CD4-positive, alpha-beta memory T cell (primary cell): ENCODE measurements around the gene DUSP7. TPM values are rescaled to one million over a fixed set of nuclear protein-coding genes. Genes with fewer than 3 reads are reported as not detected.
A peak's percentile ranks its signal among the peaks of the same experiment; 100 is the strongest.

Source experiments
- CTCF ChIA-PET: fragments of 350-600 bp; sonication (Branson Sonifier 250); formaldehyde crosslinking; loops from one replicate; lab custom pipeline; 2021; ENCODE audit warnings: inconsistent platforms; ENCODE audit not compliant: partially characterized antibody; lab: Charles Lee
- POLR2A ChIA-PET: fragments of 350-600 bp; sonication (Branson Sonifier 250); formaldehyde crosslinking; loops from one replicate; lab custom pipeline; 2021; ENCODE audit not compliant: partially characterized antibody; lab: Charles Lee
- DNase-seq, 5 donors: peaks; one replicate each; pipeline versions ENCODE4 v3.0.0 to v3.0.0-alpha.2; 2020 to 2022; ENCODE audit warnings: mixed read lengths in 1 of 5
- H3K27ac ChIP-seq: one replicate; pipeline ENCODE4 v1.7.0; 2013; ENCODE audit warnings: low read depth, low read length
- H3K27me3 ChIP-seq: 2 replicates; pipeline ENCODE4 v1.7.0; 2013; ENCODE audit warnings: mild to moderate bottlenecking, low read length, moderate library complexity; ENCODE audit not compliant: insufficient read depth
- H3K36me3 ChIP-seq: 2 replicates; pipeline ENCODE4 v1.7.0; 2013; ENCODE audit warnings: mild to moderate bottlenecking, low read length, moderate library complexity; ENCODE audit not compliant: insufficient read depth
- H3K4me1 ChIP-seq: 2 replicates; pipeline ENCODE4 v1.7.0; 2013; ENCODE audit warnings: mild to moderate bottlenecking, low read length, moderate library complexity; ENCODE audit not compliant: insufficient read depth
- H3K4me3 ChIP-seq, 2 donors: one replicate each; pipeline ENCODE4 v1.7.0; 2013; ENCODE audit warnings: low read length in 2 of 2, mild to moderate bottlenecking in 1 of 2
- H3K9me3 ChIP-seq, 2 donors: one replicate each; pipeline ENCODE4 v1.7.0; 2013; ENCODE audit warnings: low read length in 2 of 2, control low read depth in 1 of 2; ENCODE audit not compliant: control insufficient read depth in 1 of 2
- H3K27ac Mint-ChIP-seq, 7 donors: one replicate each; pipeline ENCODE4 v1.8.0; 2020 to 2021; ENCODE audit warnings: mixed read lengths in 7 of 7, mild to moderate bottlenecking in 6 of 7, inconsistent platforms in 3 of 7, moderate library complexity in 3 of 7
- H3K27me3 Mint-ChIP-seq, 2 donors: one replicate each; pipeline ENCODE4 v1.8.0; 2020 to 2021; ENCODE audit warnings: mixed read lengths in 2 of 2
- H3K36me3 Mint-ChIP-seq, 2 donors: one replicate each; pipeline ENCODE4 v1.8.0; 2020 to 2021; ENCODE audit warnings: mixed read lengths in 2 of 2, inconsistent platforms in 1 of 2, mild to moderate bottlenecking in 1 of 2
- H3K4me1 Mint-ChIP-seq, 4 donors: one replicate each; pipeline ENCODE4 v1.8.0; 2020 to 2021; ENCODE audit warnings: mixed read lengths in 4 of 4, mild to moderate bottlenecking in 1 of 4
- H3K4me3 Mint-ChIP-seq, 8 donors: one replicate each; pipeline ENCODE4 v1.8.0; 2020 to 2021; ENCODE audit warnings: mixed read lengths in 8 of 8, mild to moderate bottlenecking in 7 of 8, moderate library complexity in 6 of 8, inconsistent platforms in 3 of 8
- H3K9me3 Mint-ChIP-seq, 8 donors: one replicate each; pipeline ENCODE4 v1.8.0; 2020 to 2021; ENCODE audit warnings: mixed read lengths in 8 of 8, mild to moderate bottlenecking in 5 of 8, inconsistent platforms in 3 of 8, moderate library complexity in 1 of 8
- intact Hi-C: fragments of 100-400 bp; cut with micrococcal nuclease; formaldehyde crosslinking; loops from one replicate; pipeline ENCODE4 v1.15.1; 2023
- polyA plus RNA-seq, 2 donors: library from polyadenylated mRNA; unstranded; fragments of 300-500 nt; fragmentation: Illumina TruSeq; gene quantifications; one replicate each; pipeline ENCODE4 v1.2.3, GENCODE V29; 2021
- total RNA-seq, 2 experiments: library from RNA; stranded (reverse); gene quantifications; one replicate each; pipeline ENCODE4 v1.2.3, GENCODE V29; 2021

Gene DUSP7
- total and polyA plus RNA-seq, 4 experiments from 2014 or later = 2.8 to 44.7 (median 26.9) TPM

- peaks cover 77% of the 10 kb centered on the region for H3K4me1 ChIP-seq
- peak; percentile 18 to 72 (median 27) for DNase-seq
- Mint-ChIP-seq H3K27ac (peak overlapping the region; percentile 87 to 95 (median 93)), H3K36me3 (peaks cover 25 to 68% of the 10 kb centered on the region in 2 donors), H3K9me3 (peaks cover 0 to 2% (median 0%) of the 10 kb centered on the region in 8 donors), H3K4me1 (peaks cover 33 to 70% (median 54%) of the 10 kb centered on the region in 4 donors), H3K27me3 (no peaks in the 10 kb centered on the region), H3K4me3 (peak overlapping the region; percentile 81 to 92 (median 90))
- no peaks in the 10 kb centered on the region for H3K27me3 ChIP-seq
- peak overlapping the region; percentile 63 to 72 for H3K4me3 ChIP-seq
- intact Hi-C loops = loop anchor here (1.0 kb wide), 2 partner anchors 70 to 111 kb away; partner anchors contain the start of gene PARP3
- H3K36me3 ChIP-seq = peaks cover 27% of the 10 kb centered on the region
- peak overlapping the region; percentile 67 for H3K27ac ChIP-seq
- no peaks in the 10 kb centered on the region for H3K9me3 ChIP-seq
- ChIA-PET CTCF (interaction anchor here (0.7 to 6.7 kb wide), 16 partner anchors 9 to 178 kb away, joined by 3 to 97 read pairs (median 4); partner anchors contain the start of gene RRP9), POLR2A (interaction anchor here (0.6 to 3.5 kb wide), 17 partner anchors 9 to 1484 kb away, joined by 3 to 14 read pairs (median 4); partner anchors contain the start of genes ABHD14A, ABHD14B, ACY1 and HEMK1)
Measured at GRCh38 chr3:52052831-52053306, 3.5 kb downstream of the DUSP7 start.

- Mint-ChIP-seq H3K4me3 (peak overlapping the region in 7 of 8 donors; percentile 25 to 92 (median 90)), H3K27me3 (no peaks in the 10 kb centered on the region), H3K9me3 (peaks cover 0 to 2% (median 0%) of the 10 kb centered on the region in 8 donors), H3K36me3 (peaks cover 25 to 61% of the 10 kb centered on the region in 2 donors), H3K4me1 (peaks cover 33 to 72% (median 51%) of the 10 kb centered on the region in 4 donors), H3K27ac (peak overlapping the region; percentile 87 to 95 (median 93))
- H3K4me3 ChIP-seq = peak overlapping the region in 1 of 2 donors; percentile 72
- peaks cover 27% of the 10 kb centered on the region for H3K36me3 ChIP-seq
- H3K9me3 ChIP-seq = no peaks in the 10 kb centered on the region
- POLR2A ChIA-PET = interaction anchor here (1.3 to 3.5 kb wide), 2 partner anchors 10 to 77 kb away, joined by 3 to 10 read pairs; partner anchors contain the start of genes ABHD14A and ABHD14B
- H3K27me3 ChIP-seq = no peaks in the 10 kb centered on the region
- DNase-seq = no peak
- intact Hi-C loops = no loop called here
- H3K4me1 ChIP-seq = peaks cover 72% of the 10 kb centered on the region
- CTCF ChIA-PET = interaction anchor here (1.2 to 6.7 kb wide), 8 partner anchors 10 to 180 kb away, joined by 3 to 97 read pairs (median 6); no protein-coding TSS in a partner anchor
- H3K27ac ChIP-seq = peak overlapping the region; percentile 67
Measured at GRCh38 chr3:52051444-52051843, 4.9 kb downstream of the DUSP7 start.

DNA sequence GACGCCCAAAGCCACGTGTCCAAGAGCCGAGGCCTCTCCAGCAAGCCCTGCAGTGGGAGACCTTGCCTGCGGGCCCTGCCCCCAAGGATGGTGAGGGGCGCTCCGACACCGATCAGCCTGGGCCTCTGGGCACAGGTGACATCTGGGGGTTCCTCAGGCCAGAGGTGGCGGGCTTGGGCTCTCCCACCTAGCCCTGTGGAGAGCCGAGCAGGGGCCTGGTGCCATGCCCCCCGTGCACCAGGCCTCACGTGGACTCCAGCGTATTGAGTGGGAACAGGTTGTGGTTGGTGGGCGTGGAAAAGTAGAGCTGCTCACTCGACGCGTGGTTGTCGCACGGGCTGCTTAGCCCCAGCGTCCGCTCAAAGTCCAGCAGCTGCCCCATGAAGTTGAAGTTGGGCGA lies 5.8 kb downstream of the DUSP7 start:
- H3K9me3 Mint-ChIP-seq = peaks cover 0 to 2% (median 0%) of the 10 kb centered on the region in 8 donors
- H3K27me3 ChIP-seq = no peaks in the 10 kb centered on the region
- H3K4me1 Mint-ChIP-seq = peaks cover 33 to 79% (median 51%) of the 10 kb centered on the region in 4 donors
- ChIA-PET CTCF (interaction anchor here (1.0 kb wide), 2 partner anchors 14 to 108 kb away, joined by 3 to 5 read pairs; no protein-coding TSS in a partner anchor), POLR2A (interaction anchor here (1.3 kb wide), 1 partner anchor 9 kb away, joined by 3 read pairs; no protein-coding TSS in a partner anchor)
- peak overlapping the region in 3 of 8 donors; percentile 17 to 35 (median 22) for H3K4me3 Mint-ChIP-seq
- H3K36me3 Mint-ChIP-seq = peaks cover 25 to 61% of the 10 kb centered on the region in 2 donors
- no peaks in the 10 kb centered on the region for H3K9me3 ChIP-seq
- peaks cover 72% of the 10 kb centered on the region for H3K4me1 ChIP-seq
- H3K27ac Mint-ChIP-seq = peak overlapping the region in 6 of 7 donors; percentile 24 to 87 (median 64)
- H3K4me3 ChIP-seq = no peak overlapping the region
- no peak for DNase-seq
- H3K27me3 Mint-ChIP-seq = no peaks in the 10 kb centered on the region
- intact Hi-C loops = no loop called here
- H3K27ac ChIP-seq = peak overlapping the region; percentile 67
- peaks cover 27% of the 10 kb centered on the region for H3K36me3 ChIP-seq

- Histone ChIP-seq H3K27ac (peak overlapping the region; percentile 13), H3K4me1 (peaks cover 69% of the 10 kb centered on the region), H3K4me3 (no peak overlapping the region), H3K27me3 (no peaks in the 10 kb centered on the region), H3K9me3 (no peaks in the 10 kb centered on the region), H3K36me3 (peaks cover 27% of the 10 kb centered on the region)
- peaks cover 32 to 85% (median 52%) of the 10 kb centered on the region in 4 donors for H3K4me1 Mint-ChIP-seq
- DNase-seq = no peak
- peaks cover 0 to 2% (median 0%) of the 10 kb centered on the region in 8 donors for H3K9me3 Mint-ChIP-seq
- POLR2A ChIA-PET = no interaction called here
- H3K4me3 Mint-ChIP-seq = peak overlapping the region in 2 of 8 donors; percentile 35 to 39
- CTCF ChIA-PET = no interaction called here
- H3K27me3 Mint-ChIP-seq = no peaks in the 10 kb centered on the region
- peak overlapping the region in 6 of 7 donors; percentile 77 to 91 (median 78) for H3K27ac Mint-ChIP-seq
- peaks cover 25 to 55% of the 10 kb centered on the region in 2 donors for H3K36me3 Mint-ChIP-seq
- intact Hi-C loops = no loop called here
Measured at GRCh38 chr3:52049503-52049902, 6.9 kb downstream of the DUSP7 start.

DNA sequence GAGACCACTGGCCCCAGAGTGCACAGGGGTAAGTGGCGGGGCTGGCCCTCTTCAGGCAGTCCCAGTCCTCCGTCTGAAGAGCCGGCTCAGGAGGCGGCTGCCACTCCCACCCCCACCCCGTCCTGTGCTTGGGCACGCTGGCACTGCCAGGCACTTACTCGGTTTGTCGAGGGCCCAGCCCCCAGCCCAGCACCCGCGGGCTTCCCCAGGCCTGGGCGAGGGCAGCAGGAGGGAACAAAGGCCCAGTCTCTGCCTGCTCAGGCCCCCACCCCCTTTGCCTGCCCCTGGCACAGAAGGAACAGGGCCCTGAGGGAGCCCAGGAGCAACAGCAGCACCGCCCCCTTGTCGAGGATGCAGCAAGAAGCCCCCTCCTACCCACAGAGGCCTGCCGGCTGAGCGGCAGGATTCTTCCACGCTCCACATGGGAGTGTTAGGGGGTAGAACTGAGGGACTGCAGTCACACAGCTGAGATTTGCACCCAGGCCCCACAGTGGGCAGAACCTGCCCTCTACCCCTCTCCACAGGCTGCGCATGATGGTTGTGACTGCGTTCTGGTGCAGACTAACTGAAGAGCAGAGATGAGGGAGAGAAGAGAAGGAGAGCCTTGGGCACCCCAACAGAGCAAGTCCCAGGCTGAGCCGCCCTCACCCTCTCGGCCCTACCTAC lies 8.9 kb downstream of the DUSP7 start:
- Histone ChIP-seq H3K27ac (no peak overlapping the region), H3K27me3 (no peaks in the 10 kb centered on the region), H3K4me1 (peaks cover 48% of the 10 kb centered on the region), H3K9me3 (no peaks in the 10 kb centered on the region), H3K36me3 (peaks cover 27% of the 10 kb centered on the region), H3K4me3 (no peak overlapping the region)
- no peaks in the 10 kb centered on the region for H3K27me3 Mint-ChIP-seq
- ChIA-PET CTCF (no interaction called here), POLR2A (no interaction called here)
- H3K36me3 Mint-ChIP-seq = peaks cover 17 to 36% of the 10 kb centered on the region in 2 donors
- H3K4me3 Mint-ChIP-seq = no peak overlapping the region
- intact Hi-C loops = no loop called here
- peaks cover 17 to 69% (median 34%) of the 10 kb centered on the region in 4 donors for H3K4me1 Mint-ChIP-seq
- H3K9me3 Mint-ChIP-seq = peaks cover 0 to 2% (median 0%) of the 10 kb centered on the region in 8 donors
- H3K27ac Mint-ChIP-seq = peak overlapping the region in 2 of 7 donors; percentile 15 to 41
- no peak for DNase-seq

DNA sequence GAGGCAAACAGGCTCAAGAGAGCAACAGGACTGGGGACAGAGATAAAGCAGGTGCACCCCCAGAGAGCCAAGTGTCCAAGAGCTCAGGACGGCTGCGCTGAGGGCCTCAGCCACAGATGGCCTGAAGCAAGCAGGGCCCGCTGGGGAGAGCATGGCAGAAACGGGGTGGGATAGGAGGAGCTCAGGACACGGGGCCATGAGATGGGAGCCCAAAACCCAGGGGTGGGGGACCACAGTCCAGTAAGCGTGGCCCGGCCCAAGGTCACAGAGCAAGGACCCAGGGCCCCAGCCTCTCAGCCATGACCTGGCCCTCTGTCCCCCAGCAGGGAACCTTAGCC lies 9.5 kb downstream of the DUSP7 start:
- Histone ChIP-seq H3K4me3 (no peak overlapping the region), H3K27ac (no peak overlapping the region), H3K36me3 (peaks cover 27% of the 10 kb centered on the region), H3K9me3 (no peaks in the 10 kb centered on the region), H3K27me3 (no peaks in the 10 kb centered on the region), H3K4me1 (peaks cover 43% of the 10 kb centered on the region)
- CTCF ChIA-PET = interaction anchor here (0.9 kb wide), 1 partner anchor 12 kb away, joined by 3 read pairs; no protein-coding TSS in a partner anchor
- H3K27ac Mint-ChIP-seq = peak overlapping the region in 5 of 7 donors; percentile 26 to 73 (median 60)
- peak overlapping the region in 1 of 8 donors; percentile 43 for H3K4me3 Mint-ChIP-seq
- intact Hi-C loops = no loop called here
- H3K4me1 Mint-ChIP-seq = peaks cover 15 to 68% (median 33%) of the 10 kb centered on the region in 4 donors
- peaks cover 0 to 2% (median 0%) of the 10 kb centered on the region in 8 donors for H3K9me3 Mint-ChIP-seq
- H3K36me3 Mint-ChIP-seq = peaks cover 13 to 32% of the 10 kb centered on the region in 2 donors
- POLR2A ChIA-PET = no interaction called here
- H3K27me3 Mint-ChIP-seq = no peaks in the 10 kb centered on the region
- DNase-seq = no peak
